Fibroblast of peridontal ligament (primary cell): ENCODE results near the gene CAPZA2.
A peak's percentile ranks its signal among the peaks of the same experiment; 100 is the strongest.
"Not testable (repeated sequence)": the region's sequence is repeated elsewhere in the genome, so short reads cannot be mapped to it uniquely, and the experiment has no call there.

Experiments used
- DNase-seq: peaks from one replicate; pipeline ENCODE4 v3.0.0-alpha.2; 2010; ENCODE audit errors: extremely low read depth

The CAPZA2 gene

GRCh38 chr7:116953906-116954838 lies 91.8 kb downstream of the CAPZA2 start:
- DNase-seq: peak; percentile 88

- DNase-seq: no peak
Observed at GRCh38 chr7:116955340-116955739, 93.0 kb downstream of the CAPZA2 start.

GRCh38 chr7:116955801-116956476 lies 93.6 kb downstream of the CAPZA2 start:
- DNase-seq: peak; percentile 62

GRCh38 chr7:116956477-116956804 lies 94.1 kb downstream of the CAPZA2 start:
- DNase-seq: no peak

- DNase-seq: no peak
Observed at GRCh38 chr7:116957874-116958273, 95.5 kb downstream of the CAPZA2 start.

- DNase-seq: not testable (repeated sequence)
Observed at GRCh38 chr7:116961966-116962673, 99.7 kb downstream of the CAPZA2 start.

GRCh38 chr7:116963234-116963633 lies 100.8 kb downstream of the CAPZA2 start:
- DNase-seq: no peak

GRCh38 chr7:116966601-116967000 lies 104.2 kb downstream of the CAPZA2 start:
- peak; percentile 57 for DNase-seq

GRCh38 chr7:116967254-116967922 lies 105.0 kb downstream of the CAPZA2 start:
- no peak for DNase-seq

- no peak for DNase-seq
Observed at GRCh38 chr7:116967983-116968382, 105.6 kb downstream of the CAPZA2 start.

- DNase-seq: no peak
Observed at GRCh38 chr7:116968631-116969030, 106.2 kb downstream of the CAPZA2 start.

- DNase-seq: no peak
Observed at GRCh38 chr7:116969371-116969902, 107.0 kb downstream of the CAPZA2 start.

GRCh38 chr7:116970238-116970910 lies 108.0 kb downstream of the CAPZA2 start:
- DNase-seq: no peak

- not testable (repeated sequence) for DNase-seq
Observed at GRCh38 chr7:116971153-116971552, 108.8 kb downstream of the CAPZA2 start.
